HL-60 (cell line): Measurements from ENCODE around the gene KCNK18.

Experiments used
- CTCF ChIP-seq: IDR thresholded peaks from one replicate; pipeline ENCODE4 v1.5.1; 2011; ENCODE audit warnings: low read length, control low read depth, inconsistent platforms; ENCODE audit not compliant: insufficient read depth
- SPI1 ChIP-seq: IDR thresholded peaks from 2 replicates; pipeline ENCODE4 v1.6.1; 2012; ENCODE audit warnings: low read depth, mild to moderate bottlenecking, borderline replicate concordance

- TF ChIP-seq SPI1 (no peak), CTCF (no peak)
Observed at GRCh38 chr10:117255835-117256460, 58.7 kb downstream of the KCNK18 start.
